ENCODE results near the gene ARSI.
"Not testable (repeated sequence)": the region's sequence is repeated elsewhere in the genome, so short reads cannot be mapped to it uniquely, and the experiment has no call there.

ARSI gene

GRCh38 chr5:150265870-150266383 is 36.8 kb downstream of the ARSI start:
- DNase-seq: no peak

- DNase-seq: no peak
Measured at GRCh38 chr5:150264667-150265603, 37.8 kb downstream of the ARSI start.

- DNase-seq: no peak
Measured at GRCh38 chr5:150263801-150264621, 38.7 kb downstream of the ARSI start.

GRCh38 chr5:150263375-150263775 is 39.3 kb downstream of the ARSI start:
- DNase-seq: no peak

- no peak for DNase-seq
Measured at GRCh38 chr5:150262502-150262901, 40.2 kb downstream of the ARSI start.

GRCh38 chr5:150261231-150261630 is 41.5 kb downstream of the ARSI start:
- DNase-seq: no peak

GRCh38 chr5:150258130-150258529 is 44.6 kb downstream of the ARSI start:
- DNase-seq: no peak

GRCh38 chr5:150257424-150257823 is 45.3 kb downstream of the ARSI start:
- DNase-seq: no peak

- DNase-seq: no peak
Measured at GRCh38 chr5:150256410-150257064, 46.2 kb downstream of the ARSI start.

GRCh38 chr5:150255659-150256409 is 46.9 kb downstream of the ARSI start:
- DNase-seq: no peak

- no peak for DNase-seq
Measured at GRCh38 chr5:150254774-150255173, 47.9 kb downstream of the ARSI start.

GRCh38 chr5:150254363-150254762 is 48.3 kb downstream of the ARSI start:
- DNase-seq: no peak

- DNase-seq: no peak
Measured at GRCh38 chr5:150253416-150254208, 49.1 kb downstream of the ARSI start.

GRCh38 chr5:150252489-150252888 is 50.2 kb downstream of the ARSI start:
- no peak for DNase-seq

GRCh38 chr5:150251504-150251903 is 51.2 kb downstream of the ARSI start:
- no peak for DNase-seq

- DNase-seq: no peak
Measured at GRCh38 chr5:150249744-150250143, 53.0 kb downstream of the ARSI start.

GRCh38 chr5:150248946-150249345 is 53.8 kb downstream of the ARSI start:
- DNase-seq: no peak

GRCh38 chr5:150248493-150248892 is 54.2 kb downstream of the ARSI start:
- not testable (repeated sequence) for DNase-seq

- no peak for DNase-seq
Measured at GRCh38 chr5:150247726-150248125, 55.0 kb downstream of the ARSI start.

- DNase-seq: no peak
Measured at GRCh38 chr5:150246835-150247234, 55.9 kb downstream of the ARSI start.

- no peak for DNase-seq
Measured at GRCh38 chr5:150246429-150246828, 56.3 kb downstream of the ARSI start.
